ENCODE data around the gene FUT3. TPM values are rescaled to one million over a fixed set of nuclear protein-coding genes. Genes with fewer than 3 reads are reported as not detected.

FUT3 gene
- total and polyA plus RNA-seq, 2 donors (not counting 1 experiment from before 2014, with no cell fraction given) = not detected

GRCh38 chr19:5895890-5896289, 44.6 kb upstream of the FUT3 start:
- H2AFZ ChIP-seq (ENCODE audit: low read length) = no peak overlapping the region
- no peak overlapping the region for H3K27ac ChIP-seq (ENCODE audit: insufficient read depth, low read length)
- H3K9me3 ChIP-seq (ENCODE audit: control insufficient read depth, insufficient read depth, low read depth, low read length) = no peaks in the 10 kb centered on the region
- no peaks in the 10 kb centered on the region for H3K27me3 ChIP-seq (ENCODE audit: control insufficient read depth, insufficient read depth, low read length)
- H3K4me1 ChIP-seq (ENCODE audit: control insufficient read depth, extremely low read depth, insufficient read depth, low read length) = peaks cover 4% of the 10 kb centered on the region
- H4K20me1 ChIP-seq (ENCODE audit: control insufficient read depth, extremely low read depth, insufficient read depth, low read length) = no peaks in the 10 kb centered on the region
- H3K36me3 ChIP-seq (ENCODE audit: control insufficient read depth, insufficient read depth, low read length) = peaks cover 17% of the 10 kb centered on the region
- no peak overlapping the region for H3K4me3 ChIP-seq (replicated peaks in 1 of 4; ENCODE audit: control extremely low read depth in 1 of 4, insufficient read depth in 1 of 4, low read depth in 3 of 4, low read length in 4 of 4)
- no peak overlapping the region for H3K9ac ChIP-seq (ENCODE audit: insufficient read depth, low read length)
- no peak for TF ChIP-seq EZH2 (IDR thresholded peaks at IDR 0.05; ENCODE audit: low read length, missing control alignments)
- no peak for TF ChIP-seq CTCF (conservative IDR thresholded peaks at IDR 0.05 in 1 of 2, IDR thresholded peaks at IDR 0.05 in 1 of 2; ENCODE audit: low read depth in 1 of 2, low read length in 2 of 2)
- H3K4me2 ChIP-seq (ENCODE audit: extremely low read depth, insufficient read depth, low read length) = no peak overlapping the region
- peaks cover 17% of the 10 kb centered on the region for H3K79me2 ChIP-seq (ENCODE audit: control insufficient read depth, insufficient read depth, low read length)
- no peak for DNase-seq (ENCODE audit: low read depth in 2 of 2)

- no peak for DNase-seq (ENCODE audit: low read depth in 2 of 2)
- Histone ChIP-seq H2AFZ (ENCODE audit: low read length) (no peak overlapping the region), H3K36me3 (ENCODE audit: control insufficient read depth, insufficient read depth, low read length) (peaks cover 17% of the 10 kb centered on the region), H3K9me3 (ENCODE audit: control insufficient read depth, insufficient read depth, low read depth, low read length) (no peaks in the 10 kb centered on the region), H3K4me3 (replicated peaks in 1 of 4; ENCODE audit: control extremely low read depth in 1 of 4, insufficient read depth in 1 of 4, low read depth in 3 of 4, low read length in 4 of 4) (no peak overlapping the region), H3K79me2 (ENCODE audit: control insufficient read depth, insufficient read depth, low read length) (peaks cover 15% of the 10 kb centered on the region), H3K4me2 (ENCODE audit: extremely low read depth, insufficient read depth, low read length) (no peak overlapping the region), H3K27ac (ENCODE audit: insufficient read depth, low read length) (no peak overlapping the region), H3K4me1 (ENCODE audit: control insufficient read depth, extremely low read depth, insufficient read depth, low read length) (peaks cover 4% of the 10 kb centered on the region), H4K20me1 (ENCODE audit: control insufficient read depth, extremely low read depth, insufficient read depth, low read length) (no peaks in the 10 kb centered on the region), H3K9ac (ENCODE audit: insufficient read depth, low read length) (no peak overlapping the region), H3K27me3 (ENCODE audit: control insufficient read depth, insufficient read depth, low read length) (no peaks in the 10 kb centered on the region)
- TF ChIP-seq CTCF (conservative IDR thresholded peaks at IDR 0.05 in 1 of 2, IDR thresholded peaks at IDR 0.05 in 1 of 2; ENCODE audit: low read depth in 1 of 2, low read length in 2 of 2) = no peak
- TF ChIP-seq EZH2 (IDR thresholded peaks at IDR 0.05; ENCODE audit: low read length, missing control alignments) = no peak
These were observed 44.2 kb upstream of the FUT3 start for GRCh38 chr19:5895409-5895808.

- Histone ChIP-seq H3K27ac (ENCODE audit: insufficient read depth, low read length) (no peak overlapping the region), H4K20me1 (ENCODE audit: control insufficient read depth, extremely low read depth, insufficient read depth, low read length) (no peaks in the 10 kb centered on the region)
These were observed 43.6 kb upstream of the FUT3 start for GRCh38 chr19:5894704-5895349.

More at GRCh38 chr19:5894704-5895349, 43.6 kb upstream of the FUT3 start:
- Histone ChIP-seq H3K79me2 (ENCODE audit: control insufficient read depth, insufficient read depth, low read length) (peaks cover 9% of the 10 kb centered on the region), H3K9me3 (ENCODE audit: control insufficient read depth, insufficient read depth, low read depth, low read length) (no peaks in the 10 kb centered on the region), H3K27me3 (ENCODE audit: control insufficient read depth, insufficient read depth, low read length) (no peaks in the 10 kb centered on the region), H3K4me3 (replicated peaks in 1 of 4; ENCODE audit: control extremely low read depth in 1 of 4, insufficient read depth in 1 of 4, low read depth in 3 of 4, low read length in 4 of 4) (no peak overlapping the region), H2AFZ (ENCODE audit: low read length) (no peak overlapping the region), H3K4me1 (ENCODE audit: control insufficient read depth, extremely low read depth, insufficient read depth, low read length) (peaks cover 5% of the 10 kb centered on the region), H3K4me2 (ENCODE audit: extremely low read depth, insufficient read depth, low read length) (no peak overlapping the region), H3K9ac (ENCODE audit: insufficient read depth, low read length) (no peak overlapping the region), H3K36me3 (ENCODE audit: control insufficient read depth, insufficient read depth, low read length) (peaks cover 14% of the 10 kb centered on the region)
- DNase-seq (ENCODE audit: low read depth in 2 of 2) = no peak
- no peak for TF ChIP-seq EZH2 (IDR thresholded peaks at IDR 0.05; ENCODE audit: low read length, missing control alignments)
- no peak for TF ChIP-seq CTCF (conservative IDR thresholded peaks at IDR 0.05 in 1 of 2, IDR thresholded peaks at IDR 0.05 in 1 of 2; ENCODE audit: low read depth in 1 of 2, low read length in 2 of 2)
